Fibroblast of skin of left biceps (primary cell): ENCODE measurements around the gene PDGFRB.

ENCODE experiments used
- DNase-seq, 2 experiments: peaks; one replicate each; pipeline ENCODE4 v3.0.0-alpha.2; 2013; ENCODE audit warnings: low read depth in 2 of 2

Gene PDGFRB

GRCh38 chr5:150144879-150145278 is 10.8 kb downstream of the PDGFRB start:
- DNase-seq: no peak

DNA sequence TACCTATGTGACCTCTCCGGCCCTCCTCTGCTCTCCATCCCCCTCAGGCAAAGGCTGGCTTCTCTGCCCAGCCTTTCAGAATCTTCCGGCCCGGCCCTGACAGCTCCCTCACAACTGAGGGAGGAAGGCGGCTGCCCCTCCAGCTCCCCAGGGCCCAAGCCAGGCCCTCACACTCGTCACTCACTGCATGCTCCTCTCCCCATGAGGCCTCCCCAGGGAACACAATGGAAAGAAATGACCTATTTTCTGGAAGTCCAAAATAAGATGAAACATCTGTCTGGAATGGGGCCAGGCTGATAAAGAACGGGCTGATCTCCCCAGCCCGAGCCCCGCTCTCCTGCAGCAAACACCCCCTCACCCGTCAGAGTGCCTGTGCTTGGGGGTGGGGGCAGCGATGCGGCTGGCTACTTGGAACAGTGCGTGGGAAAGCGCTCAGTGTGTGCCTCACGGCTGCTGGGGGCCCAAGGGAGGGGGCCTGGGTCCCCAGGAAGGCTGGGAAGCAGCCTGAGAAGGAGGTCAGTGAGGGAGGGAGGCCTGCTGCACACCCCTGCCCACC is 11.3 kb downstream of the PDGFRB start:
- DNase-seq: no peak

GRCh38 chr5:150143350-150144245 is 12.0 kb downstream of the PDGFRB start:
- peak; percentile 73 to 78 for DNase-seq

DNA sequence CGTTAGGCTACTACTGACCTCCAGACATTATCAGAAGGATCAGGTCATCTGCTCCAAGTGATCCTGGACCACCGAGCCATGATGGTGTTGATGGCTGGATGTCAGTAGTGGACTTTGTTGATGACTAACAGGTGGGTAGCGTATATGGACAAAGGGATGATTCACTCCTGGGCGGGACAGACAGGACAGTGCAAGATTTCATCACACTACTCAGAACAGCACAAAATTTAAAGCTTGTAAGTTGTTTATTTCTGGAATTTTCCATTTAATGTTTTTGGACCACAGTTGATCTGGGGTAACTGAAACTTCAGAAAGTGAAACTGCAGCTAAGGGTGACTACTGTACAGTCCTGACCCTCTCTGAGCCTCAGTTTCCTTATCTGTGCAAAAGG is 12.7 kb downstream of the PDGFRB start:
- peak in 1 of 2 experiments; percentile 68 for DNase-seq

GRCh38 chr5:150142185-150142958 is 13.3 kb downstream of the PDGFRB start:
- no peak for DNase-seq

GRCh38 chr5:150141544-150142184 is 14.0 kb downstream of the PDGFRB start:
- DNase-seq: no peak

DNA sequence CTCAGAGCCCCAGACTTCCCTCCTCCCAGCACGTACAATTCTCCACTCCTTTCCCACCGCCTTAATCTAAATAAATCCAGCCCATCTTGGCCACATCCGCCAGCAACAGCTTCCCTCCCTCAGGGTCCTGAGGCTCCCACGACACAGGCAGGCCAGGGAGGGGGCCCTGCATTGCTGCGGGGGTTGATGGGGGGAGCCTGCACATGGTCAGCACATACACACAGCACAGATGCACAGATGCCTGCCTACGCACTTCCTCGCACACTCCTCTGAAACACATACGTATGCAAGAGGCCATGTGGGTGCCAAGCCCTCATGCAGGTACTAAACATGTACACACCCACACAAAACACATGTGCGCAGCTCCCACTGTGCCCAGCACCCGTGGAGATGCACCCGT is 14.8 kb downstream of the PDGFRB start:
- DNase-seq: no peak

DNA sequence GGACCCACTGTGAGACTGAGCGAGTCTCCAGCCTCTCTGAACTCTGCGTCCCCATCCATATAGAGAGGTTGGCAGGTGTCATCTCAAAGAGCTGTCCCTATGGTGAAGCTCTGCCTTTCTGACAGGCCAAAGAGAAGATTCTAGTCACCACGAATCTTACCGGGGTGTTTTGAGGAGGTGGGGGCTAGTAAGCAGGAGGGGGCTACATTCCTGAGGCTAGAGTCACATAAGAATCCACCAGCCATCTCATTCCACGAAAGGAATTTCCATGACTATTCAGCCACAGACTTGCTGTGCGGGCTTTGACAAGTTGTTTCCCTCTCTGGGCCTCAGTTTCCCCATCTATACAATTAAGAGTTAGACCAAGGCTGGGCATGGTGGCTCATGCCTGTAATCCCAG is 16.3 kb downstream of the PDGFRB start:
- no peak for DNase-seq

- no peak for DNase-seq
Measured at GRCh38 chr5:150138551-150139265, 16.9 kb downstream of the PDGFRB start.

DNA sequence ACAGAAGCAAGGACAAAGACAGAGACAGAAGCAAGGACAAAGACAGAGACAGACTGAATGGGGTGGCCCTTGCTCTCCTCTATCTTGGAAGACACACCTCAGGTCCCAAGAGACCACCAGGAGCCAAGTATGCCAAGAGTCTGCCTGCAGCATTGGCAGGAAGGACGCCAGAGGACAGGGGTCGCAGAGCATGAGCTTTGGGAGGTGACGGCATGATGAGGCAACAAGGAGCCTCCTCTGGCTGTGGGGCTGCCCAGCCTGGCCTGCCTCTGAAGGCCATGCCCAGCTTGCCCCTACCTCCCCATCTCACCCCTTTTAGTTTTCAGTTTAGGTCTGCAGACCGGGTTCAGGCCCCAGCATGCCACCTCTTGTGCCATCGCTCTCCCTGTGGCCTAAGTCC is 17.6 kb downstream of the PDGFRB start:
- no peak for DNase-seq

GRCh38 chr5:150137168-150137957 is 18.3 kb downstream of the PDGFRB start:
- DNase-seq: no peak

DNA sequence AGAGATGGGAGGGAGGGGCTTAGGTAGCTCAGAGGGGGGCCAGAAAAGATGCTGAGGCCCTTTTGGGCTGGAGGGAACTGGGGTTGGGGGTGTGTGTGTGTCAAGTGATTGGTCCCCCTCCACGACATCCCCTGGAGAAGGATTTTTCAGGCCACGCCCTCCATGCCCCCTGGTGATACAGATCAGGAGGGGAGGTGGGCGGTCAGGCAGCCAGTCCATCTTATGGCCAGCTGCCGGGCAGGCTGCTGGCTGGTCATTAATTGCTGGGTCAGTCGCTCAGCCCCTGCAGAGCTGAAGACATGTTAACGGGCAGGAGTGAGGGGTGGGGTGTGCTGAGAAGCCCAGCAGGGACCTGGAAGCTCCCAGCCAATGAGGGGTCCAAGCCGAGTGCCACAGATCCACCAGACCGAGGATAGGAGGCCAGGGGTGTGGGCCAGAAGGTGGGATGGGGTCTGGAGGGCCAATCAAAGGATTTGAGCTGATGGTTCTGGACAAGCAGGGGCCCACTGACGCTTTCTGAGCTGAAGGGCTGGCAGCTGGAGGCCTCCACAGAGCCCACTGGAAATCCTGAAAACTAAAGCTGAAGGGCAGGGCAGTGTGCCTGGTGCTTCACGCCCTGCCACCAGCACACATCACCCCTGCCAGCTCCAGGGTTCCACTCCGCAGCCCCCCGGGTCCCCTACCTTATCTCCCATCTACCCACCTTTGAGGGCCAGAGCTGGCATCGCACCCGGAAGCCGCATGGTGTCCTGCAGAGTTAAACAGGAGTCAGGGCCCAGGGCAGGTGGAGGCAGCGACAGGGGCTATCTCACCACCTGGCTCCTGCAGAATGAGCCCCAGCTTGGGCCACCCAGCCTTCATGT is 19.1 kb downstream of the PDGFRB start:
- no peak for DNase-seq

- DNase-seq: no peak
Measured at GRCh38 chr5:150135557-150136304, 19.9 kb downstream of the PDGFRB start.

DNA sequence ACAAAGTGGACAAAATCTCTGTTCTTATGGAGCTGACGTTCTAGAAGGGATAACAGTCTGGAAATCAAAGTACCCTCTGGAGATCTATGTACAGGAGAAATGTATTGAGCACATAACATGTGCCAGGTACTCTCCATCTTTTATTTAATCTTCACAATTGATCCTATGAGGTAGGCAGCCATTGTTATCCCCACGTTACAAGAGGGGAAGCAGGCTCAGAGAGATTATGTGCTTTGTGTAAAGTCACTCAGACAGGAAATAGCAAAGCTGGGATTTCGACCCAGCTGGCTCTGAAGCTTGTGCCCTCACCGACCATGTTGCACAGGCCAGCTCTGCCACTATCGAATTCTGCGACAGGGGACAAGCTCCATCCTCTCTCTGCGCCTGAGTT is 21.5 kb downstream of the PDGFRB start:
- DNase-seq: no peak

DNA sequence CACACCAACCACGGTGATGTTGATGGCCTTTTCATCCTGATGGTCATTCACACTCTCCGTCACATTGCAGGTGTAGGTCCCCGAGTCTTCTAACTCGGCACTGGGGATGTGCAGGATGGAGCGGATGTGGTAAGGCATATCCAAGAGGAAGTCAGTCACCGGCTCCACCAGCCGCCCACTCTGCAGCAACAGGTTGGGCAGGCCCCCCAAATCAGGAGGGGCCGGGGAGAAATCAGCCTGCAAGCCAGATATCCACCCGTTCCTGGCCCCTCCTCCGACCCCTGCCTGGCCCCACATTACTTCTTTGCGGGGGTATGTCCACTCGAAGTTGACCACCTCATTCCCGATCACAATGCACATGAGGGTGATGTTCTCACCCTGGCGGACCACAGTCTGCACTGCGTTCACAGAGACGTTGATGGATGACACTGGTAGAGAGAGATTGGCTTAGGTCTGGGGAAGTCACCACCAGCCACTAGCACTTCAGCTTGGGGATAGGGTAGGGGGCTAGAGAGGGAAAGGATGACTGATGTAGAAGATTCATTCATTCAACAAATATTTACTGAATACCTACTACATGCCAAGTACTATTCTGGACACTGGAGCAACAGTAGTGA is 22.0 kb downstream of the PDGFRB start:
- no peak for DNase-seq

GRCh38 chr5:150132740-150133139 is 22.9 kb downstream of the PDGFRB start:
- no peak for DNase-seq

DNA sequence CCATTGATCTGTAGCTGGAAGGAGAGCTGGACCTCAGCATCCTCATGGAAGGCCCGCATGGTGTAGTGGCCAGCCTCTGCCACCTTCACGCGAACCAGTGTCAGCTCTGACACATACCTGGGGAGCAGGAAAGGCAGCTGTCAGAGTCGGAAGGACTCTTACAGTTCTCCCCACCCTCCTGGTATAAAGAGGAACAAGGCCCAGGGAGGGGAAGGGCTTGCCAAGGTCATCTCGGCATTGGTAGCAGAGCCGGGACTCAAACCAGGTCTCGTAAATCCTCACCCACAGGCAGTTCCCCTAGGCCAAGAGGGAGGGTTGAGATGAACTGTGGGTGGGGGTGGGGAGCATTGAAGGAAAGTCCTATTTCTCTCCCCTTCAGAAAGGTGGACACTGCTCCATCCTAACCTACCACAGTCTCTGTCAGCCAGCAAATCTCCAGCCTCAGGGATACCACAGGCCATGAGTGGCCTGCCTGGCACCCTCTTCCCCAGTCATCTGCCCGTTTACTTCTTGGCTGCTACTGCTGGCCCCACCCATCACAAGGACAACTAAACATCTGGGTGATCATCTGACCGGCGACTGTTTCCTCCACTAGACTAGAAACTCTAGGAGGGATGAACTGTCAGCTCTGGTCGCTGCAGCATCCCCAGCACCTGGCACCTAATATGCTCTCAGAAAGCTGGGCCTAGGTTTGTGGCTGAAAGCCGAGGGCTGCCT is 23.5 kb downstream of the PDGFRB start:
- no peak for DNase-seq

DNA sequence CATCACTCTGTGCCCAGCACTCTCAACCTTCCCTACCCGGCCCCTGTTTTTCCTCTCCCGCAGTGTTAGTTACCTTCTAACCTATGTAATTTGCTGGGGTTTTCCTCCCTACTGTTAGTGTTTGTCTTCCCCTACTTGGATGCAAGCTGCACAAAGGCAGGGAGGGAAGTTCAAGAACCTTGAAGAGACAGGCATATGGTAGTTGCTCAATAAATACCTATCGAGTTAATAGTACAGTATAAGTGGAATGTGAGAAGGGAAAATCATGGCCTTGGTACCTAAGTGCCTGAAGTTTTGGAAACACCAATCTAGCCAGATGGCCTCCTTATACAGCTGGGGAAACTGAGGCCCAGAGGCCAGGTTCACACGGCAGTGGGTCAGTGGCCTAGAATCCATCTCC is 24.2 kb downstream of the PDGFRB start:
- no peak for DNase-seq
